T-helper 17 cell (primary cell): ENCODE data around the gene ZNF579. TPM values are rescaled to one million over a fixed set of nuclear protein-coding genes. Genes with fewer than 3 reads are reported as not detected.

Source experiments
- ATAC-seq: fragments of 150-1000 bp; cut with Tn5 transposase; 2 replicates; pipeline ENCODE4 v1.10.0; 2021; ENCODE audit warnings: mild to moderate bottlenecking, moderate library complexity
- DNase-seq, 3 donors: peaks; one replicate each; pipeline versions ENCODE4 v3.0.0 to v3.0.0-alpha.2; 2020 to 2021
- H3K9me3 ChIP-seq: one replicate; pipeline ENCODE4 v1.7.0; 2013; ENCODE audit warnings: low read length, mild to moderate bottlenecking; ENCODE audit not compliant: control insufficient read depth, poor library complexity, severe bottlenecking
- H3K27ac Mint-ChIP-seq: one replicate; pipeline ENCODE4 v1.8.0; 2022; ENCODE audit warnings: mild to moderate bottlenecking, moderate library complexity, mixed read lengths
- H3K27me3 Mint-ChIP-seq: one replicate; pipeline ENCODE4 v1.8.0; 2022; ENCODE audit warnings: mixed read lengths
- H3K36me3 Mint-ChIP-seq: one replicate; pipeline ENCODE4 v1.8.0; 2022; ENCODE audit warnings: low read depth, mixed read lengths
- H3K4me1 Mint-ChIP-seq: one replicate; pipeline ENCODE4 v1.8.0; 2022; ENCODE audit warnings: mild to moderate bottlenecking, mixed read lengths
- H3K4me3 Mint-ChIP-seq: one replicate; pipeline ENCODE4 v1.8.0; 2022; ENCODE audit warnings: mild to moderate bottlenecking, moderate library complexity, mixed read lengths
- total RNA-seq, 4 donors: library from RNA in 2 of 4; stranded (reverse) in 2 of 4; gene quantifications; one replicate each; pipeline ENCODE4 v1.2.3 and lab custom pipeline; 2022 to 2026

Gene ZNF579
- total RNA-seq (1 to 10 TPM; 5.9 to 6.2 TPM), total RNA-seq (lab: John Stamatoyannopoulos, UW) (3.3 to 5.3 reads per million in 2 donors)

GRCh38 chr19:55580628-55581144, at the start of gene ZNF579:
TSS of gene ZNF579 (minus strand) at chr19:55580848. CDS start at chr19:55579639, 1,209 bp downstream.
- H3K27me3 Mint-ChIP-seq, result no peaks in the 10 kb centered on the region
- DNase-seq (peak; percentile 34 to 55 (median 51)), ATAC-seq (peak; percentile 77)
- H3K9me3 ChIP-seq, result no peaks in the 10 kb centered on the region
- peak within 1 kb of the TSS; percentile 87 for H3K4me3 Mint-ChIP-seq
- peaks cover 5% of the 10 kb centered on the region for H3K36me3 Mint-ChIP-seq
- peaks cover 32% of the 10 kb centered on the region for H3K4me1 Mint-ChIP-seq
- H3K27ac Mint-ChIP-seq, result peak within 1 kb of the TSS; percentile 62

- ATAC-seq (peak; percentile 73), DNase-seq (peak in 1 of 3 donors; percentile 48)
- H3K36me3 Mint-ChIP-seq, result no peaks in the 10 kb centered on the region
- H3K27me3 Mint-ChIP-seq, result no peaks in the 10 kb centered on the region
- H3K9me3 ChIP-seq, result no peaks in the 10 kb centered on the region
- peak overlapping the region; percentile 69 for H3K4me3 Mint-ChIP-seq
- peak overlapping the region; percentile 94 for H3K27ac Mint-ChIP-seq
- H3K4me1 Mint-ChIP-seq, result peaks cover 26% of the 10 kb centered on the region
Observed at GRCh38 chr19:55626350-55626749, 45.7 kb upstream of the ZNF579 start.

DNA sequence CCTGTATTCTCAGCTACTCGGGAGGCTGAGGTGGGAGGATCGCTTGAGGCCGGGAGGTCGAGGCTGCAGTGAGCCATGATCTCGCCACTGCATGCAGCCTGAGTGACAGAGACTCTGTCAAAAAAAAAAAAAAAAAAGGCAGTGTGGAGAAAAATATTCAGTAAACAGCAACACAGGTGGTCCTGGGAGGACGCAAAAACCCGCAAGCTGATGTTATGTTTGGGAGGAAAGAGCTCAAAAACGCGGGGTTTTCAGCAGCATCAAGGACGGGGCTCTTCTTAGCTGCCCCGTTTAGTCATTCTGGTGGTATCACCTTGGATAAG, 44.3 kb upstream of the ZNF579 start:
- no peaks in the 10 kb centered on the region for H3K36me3 Mint-ChIP-seq
- no peak for DNase-seq
- ATAC-seq, result no peak
- no peaks in the 10 kb centered on the region for H3K9me3 ChIP-seq
- peaks cover 29% of the 10 kb centered on the region for H3K4me1 Mint-ChIP-seq
- H3K27ac Mint-ChIP-seq, result peak overlapping the region; percentile 94
- H3K27me3 Mint-ChIP-seq, result no peaks in the 10 kb centered on the region
- peak overlapping the region; percentile 91 for H3K4me3 Mint-ChIP-seq

GRCh38 chr19:55624109-55625003, 43.7 kb upstream of the ZNF579 start, which contains the start of gene ZNF784:
TSS of gene ZNF784 (minus strand) at chr19:55624566. CDS start at chr19:55624561, 5 bp downstream.
- DNase-seq (peak; percentile 91 to 96 (median 95)), ATAC-seq (peak; percentile 74)
- H3K4me3 Mint-ChIP-seq, result peak within 1 kb of the TSS; percentile 91
- H3K36me3 Mint-ChIP-seq, result no peaks in the 10 kb centered on the region
- H3K4me1 Mint-ChIP-seq, result peaks cover 29% of the 10 kb centered on the region
- H3K9me3 ChIP-seq, result no peaks in the 10 kb centered on the region
- peak within 1 kb of the TSS; percentile 94 for H3K27ac Mint-ChIP-seq
- no peaks in the 10 kb centered on the region for H3K27me3 Mint-ChIP-seq

GRCh38 chr19:55623561-55623960, 42.9 kb upstream of the ZNF579 start:
- no peaks in the 10 kb centered on the region for H3K36me3 Mint-ChIP-seq
- H3K27ac Mint-ChIP-seq, result peak overlapping the region; percentile 94
- H3K9me3 ChIP-seq, result no peaks in the 10 kb centered on the region
- H3K4me1 Mint-ChIP-seq, result peaks cover 29% of the 10 kb centered on the region
- no peak for DNase-seq
- no peaks in the 10 kb centered on the region for H3K27me3 Mint-ChIP-seq
- H3K4me3 Mint-ChIP-seq, result no peak overlapping the region
- no peak for ATAC-seq

- peaks cover 28% of the 10 kb centered on the region for H3K4me1 Mint-ChIP-seq
- H3K4me3 Mint-ChIP-seq, result no peak overlapping the region
Observed at GRCh38 chr19:55623130-55623529, 42.5 kb upstream of the ZNF579 start.

DNA sequence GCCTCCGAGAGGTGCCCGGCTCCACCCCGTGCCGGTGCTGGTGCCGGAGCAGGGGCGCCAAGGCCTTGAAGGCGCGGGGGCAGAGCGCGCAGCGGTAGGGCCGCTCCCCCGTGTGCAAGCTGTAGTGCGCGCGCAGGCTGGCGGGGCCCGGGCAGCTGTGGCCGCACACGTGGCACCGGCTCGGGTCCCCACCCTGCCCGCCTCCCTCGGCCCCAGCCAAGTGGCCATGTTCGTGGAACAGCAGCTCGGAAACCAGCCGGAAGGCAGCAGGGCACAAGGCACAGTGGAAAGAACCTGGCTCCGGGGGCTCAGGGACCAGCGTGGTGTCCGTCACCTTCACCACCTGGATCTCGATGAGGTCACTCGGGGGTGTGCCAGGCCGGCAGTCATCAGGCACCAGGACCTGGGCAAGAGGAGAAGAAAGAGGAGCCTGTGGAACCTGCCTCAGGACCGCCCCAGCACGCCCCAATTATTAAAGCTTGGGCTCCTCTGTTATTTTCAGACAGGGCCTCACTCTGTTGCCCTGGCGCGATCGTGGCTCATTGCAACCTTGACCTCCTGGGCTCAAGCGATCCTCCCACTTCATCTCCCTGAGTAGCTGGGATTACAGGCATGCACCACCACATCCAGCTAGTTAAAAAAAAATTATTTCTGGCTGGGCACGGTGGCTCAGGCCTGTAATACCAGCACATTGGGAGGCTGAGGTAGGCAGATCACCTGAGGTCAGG, 41.8 kb upstream of the ZNF579 start:
- Mint-ChIP-seq H3K27ac (no peak overlapping the region), H3K36me3 (no peaks in the 10 kb centered on the region), H3K27me3 (no peaks in the 10 kb centered on the region), H3K4me1 (peaks cover 26% of the 10 kb centered on the region), H3K4me3 (no peak overlapping the region)
- ATAC-seq (no peak), DNase-seq (no peak)
- H3K9me3 ChIP-seq, result no peaks in the 10 kb centered on the region

More at GRCh38 chr19:55623130-55623529, 42.5 kb upstream of the ZNF579 start:
- Mint-ChIP-seq H3K36me3 (no peaks in the 10 kb centered on the region), H3K27me3 (no peaks in the 10 kb centered on the region), H3K27ac (no peak overlapping the region)
- H3K9me3 ChIP-seq, result no peaks in the 10 kb centered on the region
- ATAC-seq (no peak), DNase-seq (no peak)

DNA sequence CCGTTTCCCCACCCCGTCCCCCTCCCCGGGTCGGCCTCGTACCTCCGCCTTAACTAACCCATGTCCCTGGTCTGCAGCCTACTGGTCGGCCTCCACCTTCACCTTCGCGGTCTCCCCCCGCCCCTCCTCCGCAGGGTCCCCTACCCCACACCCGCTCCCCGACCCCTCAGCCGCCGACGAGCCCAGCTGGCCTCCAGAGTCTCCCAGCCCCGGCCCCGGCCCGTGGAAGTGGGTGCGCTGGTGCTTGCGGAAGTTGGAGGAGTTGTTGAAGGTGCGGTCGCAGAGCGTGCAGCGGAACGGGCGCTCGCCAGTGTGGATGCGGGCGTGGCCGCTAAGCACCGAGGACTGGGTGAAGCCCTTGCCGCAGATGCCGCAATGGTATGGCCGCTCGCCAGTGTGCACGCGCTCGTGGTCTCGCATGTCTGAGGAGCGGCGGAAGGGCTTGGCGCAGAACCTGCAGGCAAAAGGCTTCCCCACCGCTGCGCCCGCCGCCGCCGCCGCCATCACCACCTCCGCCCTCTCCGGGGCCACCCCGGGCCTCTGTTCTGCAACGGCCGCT, 41.1 kb upstream of the ZNF579 start:
- peaks cover 25% of the 10 kb centered on the region for H3K4me1 Mint-ChIP-seq

GRCh38 chr19:55621205-55621672, 40.6 kb upstream of the ZNF579 start:
- H3K4me1 Mint-ChIP-seq, result peaks cover 20% of the 10 kb centered on the region
- no peaks in the 10 kb centered on the region for H3K9me3 ChIP-seq
- ATAC-seq (no peak), DNase-seq (no peak)
- no peaks in the 10 kb centered on the region for H3K27me3 Mint-ChIP-seq
- no peak overlapping the region for H3K4me3 Mint-ChIP-seq
- no peaks in the 10 kb centered on the region for H3K36me3 Mint-ChIP-seq
- no peak overlapping the region for H3K27ac Mint-ChIP-seq

More for the DNA sequence above, 41.1 kb upstream of the ZNF579 start:
- H3K36me3 Mint-ChIP-seq, result no peaks in the 10 kb centered on the region
- no peak for ATAC-seq
- H3K27me3 Mint-ChIP-seq, result no peaks in the 10 kb centered on the region
- H3K4me3 Mint-ChIP-seq, result no peak overlapping the region
- H3K9me3 ChIP-seq, result no peaks in the 10 kb centered on the region
- no peak for DNase-seq
- no peak overlapping the region for H3K27ac Mint-ChIP-seq

DNA sequence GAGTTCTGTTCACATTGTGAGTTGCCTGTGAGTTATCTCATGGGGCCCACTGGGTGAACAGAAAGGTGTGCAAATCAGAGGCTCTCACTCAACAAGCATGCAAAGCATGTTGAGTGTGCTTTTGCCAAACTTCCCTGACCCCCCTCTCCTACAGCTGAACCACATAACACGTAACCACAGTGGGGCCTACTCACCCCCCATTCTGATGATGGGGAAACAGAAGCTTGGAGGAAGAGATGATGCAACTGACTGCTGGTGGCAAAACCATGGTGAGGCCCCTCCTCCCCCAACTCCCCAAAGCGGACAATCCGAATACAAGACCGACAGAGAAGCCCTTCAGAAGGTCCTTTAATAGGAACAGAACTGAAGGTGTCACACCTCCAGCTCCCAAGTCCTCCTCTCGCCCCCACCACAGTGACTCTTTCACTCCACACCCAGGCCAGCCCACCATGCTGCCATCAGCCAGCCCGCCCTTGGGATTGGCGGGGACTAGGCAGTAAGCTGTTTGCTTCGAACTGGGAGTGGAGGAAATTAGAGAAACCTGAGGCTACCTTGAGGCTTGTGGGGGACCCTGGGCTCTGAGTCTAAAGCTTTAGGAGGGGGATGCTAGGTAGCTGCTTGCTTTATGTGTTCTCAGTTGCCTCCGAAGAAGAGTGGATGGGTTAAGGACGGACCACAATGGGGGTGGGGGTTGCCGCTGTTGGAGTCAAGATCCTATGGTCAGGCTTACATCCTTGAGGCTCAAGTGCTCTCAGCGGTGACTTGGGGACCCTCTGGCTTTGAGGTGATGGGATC, 40.0 kb upstream of the ZNF579 start:
- no peaks in the 10 kb centered on the region for H3K9me3 ChIP-seq
- Mint-ChIP-seq H3K27me3 (no peaks in the 10 kb centered on the region), H3K4me3 (no peak overlapping the region), H3K36me3 (no peaks in the 10 kb centered on the region), H3K27ac (peak overlapping the region; percentile 11), H3K4me1 (peaks cover 19% of the 10 kb centered on the region)
- no peak for ATAC-seq
- DNase-seq, result no peak

GRCh38 chr19:55619286-55619685, 38.6 kb upstream of the ZNF579 start:
- Mint-ChIP-seq H3K4me1 (peaks cover 12% of the 10 kb centered on the region), H3K27ac (peak overlapping the region; percentile 11), H3K27me3 (no peaks in the 10 kb centered on the region), H3K36me3 (no peaks in the 10 kb centered on the region), H3K4me3 (no peak overlapping the region)
- ATAC-seq, result no peak
- DNase-seq, result no peak
- no peaks in the 10 kb centered on the region for H3K9me3 ChIP-seq

DNA sequence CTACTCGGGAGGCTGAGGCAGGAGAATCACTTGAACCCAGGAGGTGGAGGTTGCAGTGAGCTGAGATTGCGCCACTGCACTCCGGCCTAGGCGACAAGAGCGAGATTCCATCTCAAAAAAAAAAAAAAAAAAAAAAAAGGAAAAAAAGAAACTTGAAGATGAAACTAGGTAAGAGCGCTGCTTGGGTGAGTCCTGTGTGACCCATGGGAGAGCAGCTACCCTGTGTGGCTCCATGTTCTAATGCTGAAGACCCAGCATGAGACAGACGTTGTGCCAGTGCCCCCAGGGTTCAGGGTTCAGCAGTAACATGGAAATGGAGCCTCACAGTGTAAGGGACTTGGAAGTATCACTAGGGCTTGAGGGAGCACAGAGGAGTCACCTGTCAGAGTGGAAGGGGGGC, 37.8 kb upstream of the ZNF579 start:
- no peaks in the 10 kb centered on the region for H3K27me3 Mint-ChIP-seq
- ATAC-seq (no peak), DNase-seq (no peak)
- H3K4me1 Mint-ChIP-seq, result peaks cover 7% of the 10 kb centered on the region
- no peak overlapping the region for H3K4me3 Mint-ChIP-seq
- no peak overlapping the region for H3K27ac Mint-ChIP-seq
- H3K9me3 ChIP-seq, result no peaks in the 10 kb centered on the region
- no peaks in the 10 kb centered on the region for H3K36me3 Mint-ChIP-seq
